ENCODE data around the gene TENM4. TPM values are rescaled to one million over a fixed set of nuclear protein-coding genes. Genes with fewer than 3 reads are reported as not detected.

TENM4 gene
- total and polyA plus RNA-seq, 2 donors: 1.5 to 27.8 TPM

- Histone ChIP-seq H3K27ac (ENCODE audit: low read depth) (no peak overlapping the region), H3K4me1 (ENCODE audit: insufficient read depth) (no peaks in the 10 kb centered on the region), H3K4me3 (ENCODE audit: low read depth, low read length) (no peak overlapping the region), H3K36me3 (ENCODE audit: insufficient read depth) (no peaks in the 10 kb centered on the region)
- WGBS: 81% methylated on average over 5 of the region's 5 CpGs
- DNase-seq (ENCODE audit: extremely low spot score): no peak
These were observed 82.6 kb downstream of the TENM4 start for GRCh38 chr11:79358258-79358657.

GRCh38 chr11:79353706-79354105 is 87.1 kb downstream of the TENM4 start:
- 49% methylated on average over 3 of the region's 3 CpGs for WGBS
- no peak for DNase-seq (ENCODE audit: extremely low spot score)

GRCh38 chr11:79352349-79352703 is 88.5 kb downstream of the TENM4 start:
- Histone ChIP-seq H3K36me3 (ENCODE audit: insufficient read depth) (no peaks in the 10 kb centered on the region), H3K27ac (ENCODE audit: low read depth) (no peak overlapping the region), H3K4me3 (ENCODE audit: low read depth, low read length) (no peak overlapping the region), H3K4me1 (ENCODE audit: insufficient read depth) (no peaks in the 10 kb centered on the region)
- DNase-seq (ENCODE audit: extremely low spot score): no peak
- WGBS: 58% methylated on average over 5 of the region's 5 CpGs

More at GRCh38 chr11:79353706-79354105, 87.1 kb downstream of the TENM4 start:
- Histone ChIP-seq H3K4me1 (ENCODE audit: insufficient read depth) (no peaks in the 10 kb centered on the region), H3K27ac (ENCODE audit: low read depth) (no peak overlapping the region), H3K4me3 (ENCODE audit: low read depth, low read length) (no peak overlapping the region), H3K36me3 (ENCODE audit: insufficient read depth) (no peaks in the 10 kb centered on the region)

- no peak overlapping the region for H3K4me3 ChIP-seq (ENCODE audit: low read depth, low read length)
- DNase-seq (ENCODE audit: extremely low spot score): no peak
- 82% methylated on average over 5 of the region's 5 CpGs for WGBS
- no peak overlapping the region for H3K27ac ChIP-seq (ENCODE audit: low read depth)
- H3K36me3 ChIP-seq (ENCODE audit: insufficient read depth): no peaks in the 10 kb centered on the region
- no peaks in the 10 kb centered on the region for H3K4me1 ChIP-seq (ENCODE audit: insufficient read depth)
These were observed 91.7 kb downstream of the TENM4 start for GRCh38 chr11:79348976-79349682.

- H3K27ac ChIP-seq (ENCODE audit: low read depth): no peak overlapping the region
- 77% methylated on average over 8 of the region's 8 CpGs for WGBS
- no peak for DNase-seq (ENCODE audit: extremely low spot score)
- H3K4me3 ChIP-seq (ENCODE audit: low read depth, low read length): no peak overlapping the region
- H3K36me3 ChIP-seq (ENCODE audit: insufficient read depth): no peaks in the 10 kb centered on the region
- no peaks in the 10 kb centered on the region for H3K4me1 ChIP-seq (ENCODE audit: insufficient read depth)
These were observed 94.8 kb downstream of the TENM4 start for GRCh38 chr11:79346021-79346420.

- H3K36me3 ChIP-seq (ENCODE audit: insufficient read depth): no peaks in the 10 kb centered on the region
- no peak overlapping the region for H3K4me3 ChIP-seq (ENCODE audit: low read depth, low read length)
- no peaks in the 10 kb centered on the region for H3K4me1 ChIP-seq (ENCODE audit: insufficient read depth)
- no peak for DNase-seq (ENCODE audit: extremely low spot score)
- H3K27ac ChIP-seq (ENCODE audit: low read depth): no peak overlapping the region
- 70% methylated on average over 3 of the region's 3 CpGs for WGBS
These were observed 96.0 kb downstream of the TENM4 start for GRCh38 chr11:79344753-79345294.

GRCh38 chr11:79342686-79343085 is 98.1 kb downstream of the TENM4 start:
- no peaks in the 10 kb centered on the region for H3K36me3 ChIP-seq (ENCODE audit: insufficient read depth)
- H3K4me3 ChIP-seq (ENCODE audit: low read depth, low read length): no peak overlapping the region
- WGBS: 87% methylated on average over 6 of the region's 6 CpGs
- no peak overlapping the region for H3K27ac ChIP-seq (ENCODE audit: low read depth)
- no peak for DNase-seq (ENCODE audit: extremely low spot score)
- H3K4me1 ChIP-seq (ENCODE audit: insufficient read depth): no peaks in the 10 kb centered on the region

GRCh38 chr11:79342236-79342635 is 98.6 kb downstream of the TENM4 start:
- no peak overlapping the region for H3K4me3 ChIP-seq (ENCODE audit: low read depth, low read length)
- H3K36me3 ChIP-seq (ENCODE audit: insufficient read depth): no peaks in the 10 kb centered on the region
- H3K27ac ChIP-seq (ENCODE audit: low read depth): no peak overlapping the region
- WGBS: 93% methylated on average over 8 of the region's 8 CpGs
- DNase-seq (ENCODE audit: extremely low spot score): no peak
- H3K4me1 ChIP-seq (ENCODE audit: insufficient read depth): no peaks in the 10 kb centered on the region

GRCh38 chr11:79340535-79340934 is 100.3 kb downstream of the TENM4 start:
- Histone ChIP-seq H3K4me3 (ENCODE audit: low read depth, low read length) (no peak overlapping the region), H3K36me3 (ENCODE audit: insufficient read depth) (no peaks in the 10 kb centered on the region), H3K27ac (ENCODE audit: low read depth) (no peak overlapping the region), H3K4me1 (ENCODE audit: insufficient read depth) (no peaks in the 10 kb centered on the region)
- 88% methylated on average over 3 of the region's 3 CpGs for WGBS
- no peak for DNase-seq (ENCODE audit: extremely low spot score)

GRCh38 chr11:79336797-79337517 is 103.9 kb downstream of the TENM4 start:
- Histone ChIP-seq H3K4me1 (ENCODE audit: insufficient read depth) (no peaks in the 10 kb centered on the region), H3K36me3 (ENCODE audit: insufficient read depth) (no peaks in the 10 kb centered on the region), H3K4me3 (ENCODE audit: low read depth, low read length) (no peak overlapping the region), H3K27ac (ENCODE audit: low read depth) (no peak overlapping the region)
- WGBS: 72% methylated on average over 6 of the region's 6 CpGs
- DNase-seq (ENCODE audit: extremely low spot score): no peak

- Histone ChIP-seq H3K27ac (ENCODE audit: low read depth) (no peak overlapping the region), H3K36me3 (ENCODE audit: insufficient read depth) (no peaks in the 10 kb centered on the region), H3K4me1 (ENCODE audit: insufficient read depth) (no peaks in the 10 kb centered on the region), H3K4me3 (ENCODE audit: low read depth, low read length) (no peak overlapping the region)
- no peak for DNase-seq (ENCODE audit: extremely low spot score)
- 83% methylated on average over 3 of the region's 3 CpGs for WGBS
These were observed 105.1 kb downstream of the TENM4 start for GRCh38 chr11:79335681-79336080.

- Histone ChIP-seq H3K27ac (ENCODE audit: low read depth) (no peak overlapping the region), H3K4me3 (ENCODE audit: low read depth, low read length) (no peak overlapping the region), H3K4me1 (ENCODE audit: insufficient read depth) (no peaks in the 10 kb centered on the region), H3K36me3 (ENCODE audit: insufficient read depth) (no peaks in the 10 kb centered on the region)
- no peak for DNase-seq (ENCODE audit: extremely low spot score)
- 91% methylated on average over 2 of the region's 2 CpGs for WGBS
These were observed 107.5 kb downstream of the TENM4 start for GRCh38 chr11:79333355-79333754.

GRCh38 chr11:79332017-79332416 is 108.8 kb downstream of the TENM4 start:
- Histone ChIP-seq H3K36me3 (ENCODE audit: insufficient read depth) (no peaks in the 10 kb centered on the region), H3K27ac (ENCODE audit: low read depth) (no peak overlapping the region), H3K4me3 (ENCODE audit: low read depth, low read length) (no peak overlapping the region), H3K4me1 (ENCODE audit: insufficient read depth) (no peaks in the 10 kb centered on the region)
- WGBS: 55% methylated on average over 2 of the region's 2 CpGs
- DNase-seq (ENCODE audit: extremely low spot score): no peak

- H3K36me3 ChIP-seq (ENCODE audit: insufficient read depth): no peaks in the 10 kb centered on the region
- DNase-seq (ENCODE audit: extremely low spot score): no peak
- no peaks in the 10 kb centered on the region for H3K4me1 ChIP-seq (ENCODE audit: insufficient read depth)
- H3K4me3 ChIP-seq (ENCODE audit: low read depth, low read length): no peak overlapping the region
- 74% methylated on average over 5 of the region's 5 CpGs for WGBS
- no peak overlapping the region for H3K27ac ChIP-seq (ENCODE audit: low read depth)
These were observed 109.5 kb downstream of the TENM4 start for GRCh38 chr11:79331203-79331901.

Data from urinary bladder (tissue), 4 donors.